ENCODE data around the gene EMSY. TPM values are rescaled to one million over a fixed set of nuclear protein-coding genes. Genes with fewer than 3 reads are reported as not detected.
A peak's percentile ranks its signal among the peaks of the same experiment; 100 is the strongest.

Gene EMSY
- total RNA-seq, 2 donors from 2014 or later: 19.5 to 19.6 TPM

- intact Hi-C loops (cut with DNase I, micrococcal nuclease): no loop called here
- DNase-seq: no peak
- ATAC-seq: no peak
Measured at GRCh38 chr11:76501526-76502202, 56.8 kb downstream of the EMSY start.

- no peak for DNase-seq
- intact Hi-C loops (cut with DNase I, micrococcal nuclease): no loop called here
Measured at GRCh38 chr11:76506833-76507232, 62.0 kb downstream of the EMSY start.

GRCh38 chr11:76510060-76511047 lies 65.5 kb downstream of the EMSY start:
- ATAC-seq: no peak
- intact Hi-C loops (cut with DNase I, micrococcal nuclease): no loop called here
- no peak for DNase-seq

More at GRCh38 chr11:76506833-76507232, 62.0 kb downstream of the EMSY start:
- no peak for ATAC-seq

DNA sequence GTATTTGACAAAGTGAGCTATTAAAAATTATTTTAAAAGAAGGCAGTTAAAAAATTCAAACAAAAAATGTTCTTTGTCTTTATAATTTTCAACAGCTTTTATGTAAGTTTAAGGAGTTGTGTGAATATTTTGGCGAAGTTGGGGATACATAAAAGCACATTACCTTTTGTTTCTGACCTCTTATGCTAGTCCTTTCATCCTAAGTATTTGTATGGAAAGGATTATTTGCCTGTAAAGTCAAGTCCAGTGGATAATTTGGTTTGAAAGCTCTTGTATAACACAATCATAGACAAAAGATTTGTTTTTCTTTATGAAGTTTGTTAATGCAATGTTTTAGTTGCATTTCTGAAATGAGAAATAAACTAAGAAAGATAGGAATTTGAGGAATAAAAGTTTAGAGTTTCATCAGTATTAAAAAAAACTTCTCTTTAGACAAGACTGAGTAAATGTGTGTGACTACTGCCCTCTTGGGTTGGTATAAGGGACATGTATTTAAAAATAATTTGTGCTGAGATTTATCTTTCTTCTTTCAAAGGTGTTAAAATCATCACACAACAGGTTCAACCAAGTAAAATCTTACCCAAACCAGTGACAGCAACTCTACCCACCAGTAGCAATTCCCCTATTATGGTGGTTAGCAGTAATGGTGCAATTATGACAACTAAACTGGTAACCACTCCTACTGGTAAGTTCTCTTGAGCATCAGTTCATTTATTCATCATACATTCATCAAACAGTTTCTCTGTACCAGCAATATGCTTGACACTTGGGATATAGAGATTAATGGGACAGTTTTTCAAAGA lies 68.2 kb downstream of the EMSY start:
- intact Hi-C loops (cut with DNase I, micrococcal nuclease): no loop called here
- ATAC-seq: peak; percentile 67
- no peak for DNase-seq

DNA sequence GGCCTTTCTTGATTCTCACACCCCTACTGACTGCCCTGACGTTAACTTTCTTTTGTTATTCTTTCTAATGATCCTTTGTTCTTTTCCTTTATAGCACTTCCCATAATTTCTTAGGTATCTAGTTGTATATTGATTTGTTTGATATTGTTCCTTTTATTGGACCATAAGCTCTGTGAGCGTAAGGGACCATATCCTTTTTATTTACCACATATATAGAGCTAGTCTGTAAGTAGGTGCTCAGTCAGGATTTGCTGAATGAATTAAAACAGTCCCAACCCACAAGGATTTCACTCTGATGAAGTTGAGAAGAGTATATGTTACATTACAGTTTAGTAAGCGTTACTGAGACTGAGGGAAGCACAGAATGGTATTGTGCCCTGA lies 68.8 kb downstream of the EMSY start:
- peak; percentile 82 for ATAC-seq
- intact Hi-C loops (cut with DNase I, micrococcal nuclease): no loop called here
- no peak for DNase-seq

DNA sequence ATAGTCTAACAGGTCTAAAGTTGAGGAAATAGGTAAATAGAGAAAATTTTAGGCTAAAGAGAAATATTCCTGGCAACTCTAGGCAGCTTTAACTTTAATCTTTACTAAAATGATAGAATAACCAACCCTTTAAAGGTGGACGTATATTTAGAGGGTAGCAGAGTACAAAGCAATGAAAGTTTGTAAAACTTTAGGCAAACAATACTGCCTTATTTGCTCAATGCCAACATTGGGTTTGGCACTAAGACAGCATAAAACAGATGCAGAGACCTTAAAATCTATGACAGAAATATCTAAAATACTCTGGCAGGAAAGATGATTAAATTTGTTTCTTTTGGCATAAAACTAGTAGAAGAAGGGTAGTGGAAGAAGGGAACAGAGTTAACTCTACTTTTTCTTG lies 70.7 kb downstream of the EMSY start:
- peak; percentile 45 for ATAC-seq
- intact Hi-C loops (cut with DNase I, micrococcal nuclease): no loop called here
- DNase-seq: no peak

DNA sequence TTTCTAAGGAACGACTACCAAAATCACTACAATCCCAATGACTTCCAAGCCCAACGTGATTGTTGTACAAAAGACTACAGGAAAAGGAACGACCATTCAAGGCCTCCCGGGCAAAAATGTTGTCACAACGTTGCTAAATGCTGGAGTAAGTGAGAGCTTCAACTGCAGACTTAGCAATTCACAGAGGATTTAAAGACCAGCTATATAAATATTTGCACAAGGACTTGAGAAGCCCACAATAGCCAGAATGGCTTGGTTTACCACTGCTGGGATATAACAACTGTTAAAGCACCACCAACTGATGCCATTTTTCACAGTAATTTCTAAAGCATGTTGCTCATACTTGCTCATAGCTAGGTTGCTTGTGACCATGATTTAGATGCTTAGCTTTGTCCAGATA lies 78.3 kb downstream of the EMSY start:
- DNase-seq (no peak), ATAC-seq (no peak)
- intact Hi-C loops (cut with DNase I, micrococcal nuclease): no loop called here

DNA sequence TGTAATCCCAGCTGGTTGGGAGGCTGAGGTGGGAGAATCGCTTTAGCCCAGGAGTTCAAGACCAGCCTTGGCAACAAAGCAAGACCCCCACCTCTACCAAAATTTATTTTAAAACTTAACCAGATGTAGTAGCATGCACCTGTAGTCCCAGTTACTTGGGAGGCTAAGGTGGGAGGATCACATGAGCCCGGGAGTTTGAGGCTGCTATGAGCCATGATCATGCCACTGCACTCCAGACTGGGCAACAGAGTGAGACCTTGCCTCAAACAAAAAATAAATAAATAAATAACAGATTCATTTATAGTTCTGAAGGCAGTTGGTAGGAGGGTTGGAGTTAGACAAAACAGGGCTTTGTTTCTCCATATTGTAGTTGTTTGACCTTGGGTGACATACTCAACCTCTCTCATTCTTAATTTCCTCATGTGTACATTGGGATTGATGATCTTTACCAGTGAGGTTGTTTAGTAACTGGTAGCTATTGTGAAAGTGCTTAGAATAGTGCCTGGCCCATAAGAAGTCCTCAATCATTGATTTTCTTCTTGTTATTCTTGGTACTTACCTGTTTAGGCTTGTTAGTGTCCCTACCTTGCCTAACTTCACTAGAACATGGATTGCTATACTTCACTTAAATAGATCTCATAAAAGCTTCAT lies 79.1 kb downstream of the EMSY start:
- ATAC-seq: peak; percentile 11
- intact Hi-C loops (cut with DNase I, micrococcal nuclease): no loop called here
- no peak for DNase-seq

- ATAC-seq (peak; percentile 24), DNase-seq (no peak)
- intact Hi-C loops (cut with DNase I, micrococcal nuclease): no loop called here
Measured at GRCh38 chr11:76524461-76524860, 79.6 kb downstream of the EMSY start.

- ATAC-seq: peak; percentile 78
- intact Hi-C loops (cut with DNase I, micrococcal nuclease): no loop called here
- peak in 1 of 2 donors; percentile 9 for DNase-seq
Measured at GRCh38 chr11:76524919-76525318, 80.1 kb downstream of the EMSY start.

- DNase-seq (no peak), ATAC-seq (no peak)
- intact Hi-C loops (cut with DNase I, micrococcal nuclease): no loop called here
Measured at GRCh38 chr11:76526878-76527277, 82.1 kb downstream of the EMSY start.

DNA sequence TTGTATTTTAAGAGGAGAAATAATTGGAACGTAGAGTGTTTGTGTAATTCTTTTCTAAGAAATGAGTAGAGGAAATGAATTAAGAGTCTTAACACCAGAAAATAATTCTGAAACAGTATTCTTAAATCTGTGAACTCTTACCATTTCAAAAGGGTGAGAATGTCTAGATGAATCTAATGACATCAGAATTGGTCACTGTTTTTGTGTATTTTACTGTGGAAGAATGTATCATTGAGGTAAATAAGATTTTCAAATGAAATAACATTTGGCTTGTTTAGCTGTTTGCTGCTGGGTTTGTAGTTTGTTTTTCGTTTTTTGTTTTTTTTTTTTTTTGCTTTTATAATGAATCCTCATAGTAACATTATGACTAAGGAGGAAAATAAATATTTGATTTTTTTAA lies 97.6 kb downstream of the EMSY start:
- no peak for DNase-seq
- ATAC-seq: no peak
- intact Hi-C loops (cut with DNase I, micrococcal nuclease): no loop called here

DNA sequence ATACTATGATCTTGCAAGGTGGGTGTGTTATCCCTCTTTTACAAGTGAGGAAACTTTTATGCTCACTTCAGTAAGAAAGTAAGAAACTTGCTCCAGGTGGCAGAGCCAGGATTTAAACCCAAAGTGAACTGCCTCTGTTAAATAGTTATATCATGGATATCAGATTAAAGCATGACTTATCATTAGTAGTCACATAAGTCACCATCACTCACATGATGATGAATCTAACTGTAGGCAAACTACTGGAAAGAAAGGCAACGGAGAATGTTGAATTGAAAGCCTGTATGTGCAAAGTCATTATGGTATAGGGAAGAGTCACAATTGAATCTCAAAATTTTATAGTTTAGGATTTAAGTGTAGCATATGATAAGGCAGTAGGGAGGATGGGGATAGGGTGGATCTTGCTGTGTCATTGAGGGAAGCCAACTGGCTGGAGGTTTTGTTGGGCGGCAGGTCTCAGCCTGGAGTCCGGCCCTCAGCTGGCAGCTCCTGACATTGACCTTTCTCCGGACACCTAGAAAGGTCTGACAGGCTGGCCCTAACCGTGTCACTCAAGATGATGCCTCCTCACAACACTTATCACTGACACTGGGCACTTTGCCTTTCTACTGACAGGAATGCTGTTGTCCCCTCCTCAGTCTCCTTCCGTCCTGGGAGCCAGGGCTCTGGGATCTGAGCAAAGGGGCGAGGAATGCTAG lies 98.3 kb downstream of the EMSY start:
- no peak for ATAC-seq
- no peak for DNase-seq
- intact Hi-C loops (cut with DNase I, micrococcal nuclease): no loop called here

- no peak for DNase-seq
- ATAC-seq: no peak
- intact Hi-C loops (cut with DNase I, micrococcal nuclease): loop anchor here in 1 of 2 donors (5.0 kb wide), 1 partner anchor 132 kb away; no protein-coding TSS in a partner anchor
Measured at GRCh38 chr11:76550781-76551180, 106.0 kb downstream of the EMSY start.

DNA sequence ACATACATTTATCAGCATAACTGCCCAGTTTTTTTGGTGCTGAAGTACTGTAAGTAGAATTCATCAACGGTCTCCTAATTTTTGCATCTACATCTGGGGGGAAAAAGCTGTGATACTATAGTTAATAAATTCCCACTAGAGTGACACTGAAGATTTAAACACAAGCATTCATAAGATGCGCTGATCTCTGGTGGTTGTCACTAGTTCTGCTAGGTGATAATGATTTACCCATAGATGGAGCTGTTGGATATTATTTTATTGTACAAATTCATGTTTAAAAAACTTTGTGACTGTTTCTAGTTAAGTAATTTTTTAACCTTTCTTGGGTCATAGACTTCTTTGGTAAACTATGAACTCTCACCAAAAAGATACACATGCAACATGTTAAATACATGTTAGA lies 106.6 kb downstream of the EMSY start:
- ATAC-seq: no peak
- intact Hi-C loops (cut with DNase I, micrococcal nuclease): loop anchor here in 1 of 2 donors (5.0 kb wide), 1 partner anchor 131 kb away; no protein-coding TSS in a partner anchor

GRCh38 chr11:76552987-76553386 lies 108.2 kb downstream of the EMSY start:
- DNase-seq: no peak
- intact Hi-C loops (cut with DNase I, micrococcal nuclease): loop anchor here in 1 of 2 donors (5.0 kb wide), 1 partner anchor 129 kb away; no protein-coding TSS in a partner anchor
- ATAC-seq: no peak

More for the DNA sequence above, 106.6 kb downstream of the EMSY start:
- no peak for DNase-seq

GRCh38 chr11:76553554-76554476 lies 109.0 kb downstream of the EMSY start:
- intact Hi-C loops (cut with DNase I, micrococcal nuclease): loop anchor here in 1 of 2 donors (5.0 kb wide), 1 partner anchor 128 kb away; no protein-coding TSS in a partner anchor
- DNase-seq (peak; percentile 16 to 50), ATAC-seq (peak; percentile 91)
